HCT116 (cell line): Measurements from ENCODE around the gene NDUFS7. TPM values are rescaled to one million over a fixed set of nuclear protein-coding genes. Genes with fewer than 3 reads are reported as not detected.

Source experiments
- ATAC-seq: fragments of 200-7000 bp; cut with Tn5 transposase; 2 replicates; pipeline ENCODE4 v1.9.1; 2020; ENCODE audit warnings: mild to moderate bottlenecking, moderate library complexity
- BruUV-seq: library from RNA; stranded (reverse); fragments of 400-500 nt; replicated peaks from 2 replicates; lab custom pipeline; 2021; lab: Mats Ljungman, UMichigan
- CTCF ChIA-PET: fragments of 300-600 bp; sonication (Branson Sonifier 250); formaldehyde crosslinking; loops from one replicate; lab custom pipeline; 2021; ENCODE audit warnings: antibody characterized with exemption; lab: Charles Lee
- POLR2A ChIA-PET: fragments of 300-600, 350-600 bp; sonication (Branson Sonifier 250); formaldehyde crosslinking; loops from one replicate; lab custom pipeline; 2021; ENCODE audit warnings: antibody characterized with exemption; lab: Charles Lee
- RAD21 ChIA-PET, 2 experiments: fragments of 300-600 bp; sonication (Branson Sonifier 250); formaldehyde crosslinking; loops; one replicate each; lab custom pipeline; 2023; ENCODE audit warnings: low total read pairs in 2 of 2; ENCODE audit not compliant: uncharacterized antibody in 2 of 2, unreplicated experiment in 2 of 2, low non-redundant PET in 1 of 2; lab: Charles Lee
- DNase-seq: peaks from one replicate; pipeline ENCODE4 v3.0.0-alpha.2; 2010; ENCODE audit warnings: low read depth, low spot score
- H2AFZ ChIP-seq: fragments of 200-600 bp; shearing (Covaris generic), sonication (generic); 2 replicates; pipeline ENCODE4 v1.6.1; 2017; ENCODE audit warnings: low read depth, mixed run types, mixed read lengths, antibody characterized with exemption, low read length; ENCODE audit not compliant: poor library complexity, severe bottlenecking
- H3K27ac ChIP-seq: 2 replicates; pipeline ENCODE4 v1.5.1; 2012; ENCODE audit warnings: low read depth, low read length
- H3K27me3 ChIP-seq: fragments of 200-600 bp; sonication (generic); 2 replicates; pipeline ENCODE4 v1.6.1; 2016; ENCODE audit warnings: mixed run types, low read length, mixed read lengths; ENCODE audit not compliant: insufficient read depth
- H3K36me3 ChIP-seq, 2 experiments: fragments of 200-500 bp in 1 of 2; fragments of 200-600 bp in 1 of 2; sonication (Bioruptor generic) in 1 of 2; sonication (generic) in 1 of 2; 2 replicates each; pipeline versions ENCODE4 v1.5.1 to v1.6.1; 2014 to 2016; ENCODE audit warnings: low read length in 2 of 2, inconsistent platforms in 1 of 2, mixed read lengths in 1 of 2, mixed run types in 1 of 2; ENCODE audit not compliant: insufficient read depth in 2 of 2, control insufficient read depth in 1 of 2
- H3K4me1 ChIP-seq, 2 experiments: fragments of 200-600 bp in 1 of 2; sonication (generic) in 1 of 2; 2 replicates each; pipeline versions ENCODE4 v1.5.1 to v1.6.1; 2012 to 2017; ENCODE audit warnings: low read length in 2 of 2, inconsistent platforms in 1 of 2, mild to moderate bottlenecking in 1 of 2, mixed read lengths in 1 of 2, mixed run types in 1 of 2, moderate library complexity in 1 of 2; ENCODE audit not compliant: insufficient read depth in 2 of 2, control insufficient read depth in 1 of 2
- H3K4me2 ChIP-seq: fragments of 200-600 bp; sonication (generic); 2 replicates; pipeline ENCODE4 v1.6.1; 2017; ENCODE audit warnings: mixed run types, low read length, mixed read lengths
- H3K4me3 ChIP-seq, 2 experiments: fragments of 200-600 bp in 1 of 2; sonication (generic) in 1 of 2; replicated peaks in 1 of 2; 2 replicates each; pipeline ENCODE4 v1.5.1; 2011 to 2016; ENCODE audit warnings: low read length in 2 of 2, control low read depth in 1 of 2, low read depth in 1 of 2, mild to moderate bottlenecking in 1 of 2, mixed read lengths in 1 of 2, mixed run types in 1 of 2
- H3K79me2 ChIP-seq: fragments of 200-600 bp; sonication (generic); 2 replicates; pipeline ENCODE4 v1.6.1; 2017; ENCODE audit warnings: mild to moderate bottlenecking, mixed run types, low read length, moderate library complexity, mixed read lengths; ENCODE audit not compliant: insufficient read depth
- H3K9ac ChIP-seq: fragments of 200-600 bp; sonication (generic); 2 replicates; pipeline ENCODE4 v1.6.1; 2016; ENCODE audit warnings: low read length, mixed read lengths
- H3K9me2 ChIP-seq: fragments of 200-600 bp; sonication (generic), shearing (Covaris generic); 2 replicates; pipeline ENCODE4 v1.6.1; 2017; ENCODE audit warnings: mixed run types, mild to moderate bottlenecking, moderate library complexity; ENCODE audit not compliant: insufficient read depth
- H3K9me3 ChIP-seq, 2 experiments: fragments of 200-500 bp in 1 of 2; fragments of 200-600 bp in 1 of 2; sonication (Bioruptor generic) in 1 of 2; sonication (generic) in 1 of 2; 2 replicates each; pipeline ENCODE4 v1.6.1; 2014 to 2017; ENCODE audit warnings: low read length in 2 of 2, mixed read lengths in 2 of 2, inconsistent platforms in 1 of 2, low read depth in 1 of 2, mild to moderate bottlenecking in 1 of 2, mixed run types in 1 of 2, moderate library complexity in 1 of 2; ENCODE audit not compliant: control insufficient read depth in 1 of 2, insufficient read depth in 1 of 2
- H4K20me1 ChIP-seq: fragments of 200-600 bp; sonication (generic), shearing (Covaris generic); 2 replicates; pipeline ENCODE4 v1.6.1; 2017; ENCODE audit warnings: mixed run types, mild to moderate bottlenecking, moderate library complexity; ENCODE audit not compliant: insufficient read depth
- ATF3 ChIP-seq: IDR thresholded peaks from 2 replicates; pipeline ENCODE4 v1.6.1; 2012
- CBX3 ChIP-seq: IDR thresholded peaks from 2 replicates; pipeline ENCODE4 v1.6.1; 2012; ENCODE audit warnings: low read depth
- ELF1 ChIP-seq: IDR thresholded peaks from 2 replicates; pipeline ENCODE4 v1.6.1; 2012; ENCODE audit warnings: low read depth, borderline replicate concordance
- EZH2 ChIP-seq: fragments of 200-600 bp; sonication (generic); IDR thresholded peaks from 2 replicates; pipeline ENCODE4 v1.6.1; 2017; ENCODE audit warnings: antibody characterized with exemption, mixed run types
- MAX ChIP-seq: IDR thresholded peaks from 2 replicates; pipeline ENCODE4 v1.6.1; 2012
- POLR2AphosphoS5 ChIP-seq: IDR thresholded peaks from 2 replicates; pipeline ENCODE4 v1.6.1; 2011; ENCODE audit warnings: mild to moderate bottlenecking, low read depth, low read length, moderate library complexity
- intact Hi-C: fragments of 100-400 bp; cut with micrococcal nuclease; formaldehyde crosslinking; loops from 2 replicates; pipeline ENCODE4 v1.10.0; 2022
- total RNA-seq: library from RNA; stranded (reverse); gene quantifications from one replicate; pipeline ENCODE4 v1.2.1, GENCODE V29; 2021; ENCODE audit not compliant: unreplicated experiment

Gene NDUFS7
- total RNA-seq, 1 experiment from 2014 or later, result 114 TPM

GRCh38 chr19:1408300-1409203, 24.8 kb downstream of the NDUFS7 start:
- Histone ChIP-seq H3K4me1 (peaks cover 19 to 50% of the 10 kb centered on the region in 2 experiments), H4K20me1 (peaks cover 28% of the 10 kb centered on the region; the same call in 1 of the 2 replicates), H3K4me3 (peak overlapping the region; percentile 59 to 68), H3K9me2 (no peaks in the 10 kb centered on the region), H3K4me2 (peak overlapping the region; percentile 78), H3K79me2 (peaks cover 59% of the 10 kb centered on the region), H3K27ac (peak overlapping the region; percentile 98), H3K9me3 (no peaks in the 10 kb centered on the region), H3K27me3 (no peaks in the 10 kb centered on the region), H3K9ac (peak overlapping the region; percentile 99), H2AFZ (no peak overlapping the region), H3K36me3 (peaks cover 2 to 41% of the 10 kb centered on the region in 2 experiments; a peak in 2 of 4 replicates)
- intact Hi-C loops, result loop anchor here (10.0 kb wide), 1 partner anchor 134 kb away; the partner anchor contains the start of gene FAM174C
- TSS peak; percentile 69 for BruUV-seq
- ATAC-seq, result no peak
- TF ChIP-seq CBX3 (no peak), ELF1 (no peak), ATF3 (no peak), EZH2 (no peak), MAX (peak; percentile 53; the same call in 1 of the 2 replicates), POLR2AphosphoS5 (0 out of 2 replicates have a peak, but pooled peaks have one; percentile 5)
- ChIA-PET RAD21 (no interaction called here), CTCF (no interaction called here), POLR2A (no interaction called here)
- no peak for DNase-seq
